ENCODE measurements around the gene ARID1B. TPM values are rescaled to one million over a fixed set of nuclear protein-coding genes. Genes with fewer than 3 reads are reported as not detected.

ARID1B gene
- total and polyA plus RNA-seq, 2 of the 4 experiments (the other 2 are of a cell fraction) = 14.5 to 20.1 TPM

DNA sequence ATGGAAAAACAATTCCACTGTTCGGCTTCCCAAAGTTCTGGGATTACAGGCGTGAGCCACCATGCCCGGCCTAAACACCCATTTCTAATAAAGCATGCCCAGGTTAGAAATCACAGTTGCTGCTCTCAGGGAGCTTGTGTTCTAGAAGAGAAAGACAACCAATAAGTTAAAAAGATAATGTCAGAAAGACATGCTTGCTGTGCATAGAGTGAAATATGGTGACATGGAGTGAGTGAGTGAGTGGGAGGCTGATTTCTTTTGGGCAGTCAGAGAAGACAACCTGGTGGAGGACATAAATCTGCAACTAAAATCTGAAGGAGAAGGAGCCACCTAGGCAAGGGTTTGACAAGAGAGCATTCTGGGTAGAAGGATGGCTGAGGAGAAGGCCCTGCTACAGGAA, 222.6 kb downstream of the ARID1B start:
- Histone ChIP-seq H3K27me3 (ENCODE audit: control insufficient read depth, insufficient read depth, low read length) (no peaks in the 10 kb centered on the region), H3K36me3 (ENCODE audit: control insufficient read depth, insufficient read depth, low read length) (no peaks in the 10 kb centered on the region), H2BK5ac (ENCODE audit: low read depth, low read length, poor library complexity, severe bottlenecking) (no peak overlapping the region), H3K14ac (replicated peaks; ENCODE audit: low read depth, low read length) (no peak overlapping the region), H2BK120ac (ENCODE audit: low read depth, low read length) (no peak overlapping the region), H4K8ac (ENCODE audit: low read depth in 2 of 2, low read length in 2 of 2) (no peak overlapping the region), H4K91ac (ENCODE audit: insufficient read depth, low read depth, low read length) (no peak overlapping the region), H3K27ac (ENCODE audit: insufficient read depth, low read length) (no peak overlapping the region), H2AK5ac (ENCODE audit: low read depth, low read length) (no peak overlapping the region), H3K4ac (ENCODE audit: low read depth, low read length) (no peak overlapping the region), H2BK20ac (ENCODE audit: low read depth, low read length) (no peak overlapping the region), H2AFZ (replicated peaks; ENCODE audit: low read length, poor library complexity) (no peak overlapping the region), H3K4me3 (ENCODE audit: insufficient read depth, low read depth, low read length) (no peak overlapping the region), H3K9ac (ENCODE audit: low read depth, low read length) (no peak overlapping the region), H3K23ac (ENCODE audit: low read depth, low read length) (no peak overlapping the region), H3K9me3 (ENCODE audit: control insufficient read depth, insufficient read depth, low read length) (no peaks in the 10 kb centered on the region), H3K4me1 (ENCODE audit: control insufficient read depth, insufficient read depth, low read length) (peaks cover 4% of the 10 kb centered on the region; the same call in 1 of the 2 replicates), H3K56ac (ENCODE audit: extremely low read depth, insufficient read depth, low read length) (no peak overlapping the region), H2AK9ac (replicated peaks; ENCODE audit: low read depth, low read length, poor library complexity) (no peak overlapping the region), H4K20me1 (ENCODE audit: insufficient read depth, low read length) (peaks cover 24% of the 10 kb centered on the region), H4K5ac (ENCODE audit: low read depth, low read length) (no peak overlapping the region), H3K18ac (ENCODE audit: low read depth, low read length) (no peak overlapping the region), H2BK15ac (ENCODE audit: low read depth, low read length) (no peak overlapping the region), H3K9me1 (ENCODE audit: insufficient read depth, low read length) (peaks cover 17% of the 10 kb centered on the region; the same call in 1 of the 2 replicates), H3K4me2 (ENCODE audit: low read depth, low read length) (no peak overlapping the region), H3K79me1 (ENCODE audit: low read depth in 1 of 2, low read length in 2 of 2) (peaks cover 48 to 73% of the 10 kb centered on the region in 2 experiments)
- ChIA-PET POLR2A (ENCODE audit: unreplicated experiment) (no interaction called here), CTCF (no interaction called here)
- dilution Hi-C loops (cut with HindIII; ENCODE audit: low sequenced_read_pairs, unreplicated experiment) (no loop called here), in situ Hi-C loops (cut with MboI; ENCODE audit: low sequenced_read_pairs) (no loop called here), intact Hi-C loops (cut with micrococcal nuclease) (no loop called here)
- WGBS, 2 experiments (ENCODE audit: extremely low coverage in 2 of 2, insufficient read length in 1 of 2) = no CpG with 5 or more reads among the region's 3 CpGs
- no peak for TF ChIP-seq NFE2L2 (IDR thresholded peaks at IDR 0.05; ENCODE audit: low read depth, low read length)
- TF ChIP-seq, protein P1, sequence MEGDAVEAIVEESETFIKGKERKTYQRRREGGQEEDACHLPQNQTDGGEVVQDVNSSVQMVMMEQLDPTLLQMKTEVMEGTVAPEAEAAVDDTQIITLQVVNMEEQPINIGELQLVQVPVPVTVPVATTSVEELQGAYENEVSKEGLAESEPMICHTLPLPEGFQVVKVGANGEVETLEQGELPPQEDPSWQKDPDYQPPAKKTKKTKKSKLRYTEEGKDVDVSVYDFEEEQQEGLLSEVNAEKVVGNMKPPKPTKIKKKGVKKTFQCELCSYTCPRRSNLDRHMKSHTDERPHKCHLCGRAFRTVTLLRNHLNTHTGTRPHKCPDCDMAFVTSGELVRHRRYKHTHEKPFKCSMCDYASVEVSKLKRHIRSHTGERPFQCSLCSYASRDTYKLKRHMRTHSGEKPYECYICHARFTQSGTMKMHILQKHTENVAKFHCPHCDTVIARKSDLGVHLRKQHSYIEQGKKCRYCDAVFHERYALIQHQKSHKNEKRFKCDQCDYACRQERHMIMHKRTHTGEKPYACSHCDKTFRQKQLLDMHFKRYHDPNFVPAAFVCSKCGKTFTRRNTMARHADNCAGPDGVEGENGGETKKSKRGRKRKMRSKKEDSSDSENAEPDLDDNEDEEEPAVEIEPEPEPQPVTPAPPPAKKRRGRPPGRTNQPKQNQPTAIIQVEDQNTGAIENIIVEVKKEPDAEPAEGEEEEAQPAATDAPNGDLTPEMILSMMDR (conservative IDR thresholded peaks at IDR 0.05; ENCODE audit: low read depth, low read length) = no peak
- no peak for TF ChIP-seq POLR2A (IDR thresholded peaks at IDR 0.05; ENCODE audit: low read depth, low read length)
- TF ChIP-seq MAFK (IDR thresholded peaks at IDR 0.05; ENCODE audit: low read depth, low read length) = no peak
- no peak for TF ChIP-seq MXI1 (IDR thresholded peaks at IDR 0.05; ENCODE audit: borderline replicate concordance, low read depth, low read length)
- TF ChIP-seq, protein P2, sequence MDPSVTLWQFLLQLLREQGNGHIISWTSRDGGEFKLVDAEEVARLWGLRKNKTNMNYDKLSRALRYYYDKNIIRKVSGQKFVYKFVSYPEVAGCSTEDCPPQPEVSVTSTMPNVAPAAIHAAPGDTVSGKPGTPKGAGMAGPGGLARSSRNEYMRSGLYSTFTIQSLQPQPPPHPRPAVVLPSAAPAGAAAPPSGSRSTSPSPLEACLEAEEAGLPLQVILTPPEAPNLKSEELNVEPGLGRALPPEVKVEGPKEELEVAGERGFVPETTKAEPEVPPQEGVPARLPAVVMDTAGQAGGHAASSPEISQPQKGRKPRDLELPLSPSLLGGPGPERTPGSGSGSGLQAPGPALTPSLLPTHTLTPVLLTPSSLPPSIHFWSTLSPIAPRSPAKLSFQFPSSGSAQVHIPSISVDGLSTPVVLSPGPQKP (IDR thresholded peaks at IDR 0.05; ENCODE audit: borderline replicate concordance, low read depth, low read length) = no peak
- TF ChIP-seq BHLHE40 (IDR thresholded peaks at IDR 0.05; ENCODE audit: low read depth, low read length) = no peak
- no peak for TF ChIP-seq RCOR1 (IDR thresholded peaks at IDR 0.05; ENCODE audit: insufficient replicate concordance, low read length)
- TF ChIP-seq, protein P3, sequence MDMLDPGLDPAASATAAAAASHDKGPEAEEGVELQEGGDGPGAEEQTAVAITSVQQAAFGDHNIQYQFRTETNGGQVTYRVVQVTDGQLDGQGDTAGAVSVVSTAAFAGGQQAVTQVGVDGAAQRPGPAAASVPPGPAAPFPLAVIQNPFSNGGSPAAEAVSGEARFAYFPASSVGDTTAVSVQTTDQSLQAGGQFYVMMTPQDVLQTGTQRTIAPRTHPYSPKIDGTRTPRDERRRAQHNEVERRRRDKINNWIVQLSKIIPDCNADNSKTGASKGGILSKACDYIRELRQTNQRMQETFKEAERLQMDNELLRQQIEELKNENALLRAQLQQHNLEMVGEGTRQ (IDR thresholded peaks at IDR 0.05; ENCODE audit: low read depth, low read length) = no peak
- no peak for TF ChIP-seq RAD21 (IDR thresholded peaks at IDR 0.05; ENCODE audit: low read length)
- no peak for TF ChIP-seq SMC3 (IDR thresholded peaks at IDR 0.05; ENCODE audit: low read depth, low read length)
- TF ChIP-seq RFX5 (IDR thresholded peaks at IDR 0.05; ENCODE audit: low read depth, low read length) = no peak
- TF ChIP-seq CEBPB (IDR thresholded peaks at IDR 0.05; ENCODE audit: low read depth, low read length) = no peak
- no TSS peak for BruUV-seq (replicated peaks)
- ATAC-seq (ENCODE audit: low read depth) (no peak), DNase-seq (no peak)

Data from IMR-90 (cell line).